Neural cell (in vitro differentiated cells): ENCODE results near the gene NCKAP5.

ENCODE experiments used
- EP300 ChIP-seq: fragments of 450-650 bp; conservative IDR thresholded peaks from 2 replicates; pipeline ENCODE4 v1.6.1; 2014; ENCODE audit warnings: antibody characterized with exemption, mild to moderate bottlenecking, moderate library complexity; ENCODE audit not compliant: poor library complexity, severe bottlenecking
- TAF1 ChIP-seq: IDR thresholded peaks from 2 replicates; pipeline ENCODE4 v1.6.1; 2012; ENCODE audit warnings: low read depth
- TF ChIP-seq, protein P1 (sequence below): fragments of 450-650 bp; IDR thresholded peaks from 2 replicates; pipeline ENCODE4 v1.5.1; 2014; ENCODE audit warnings: antibody characterized with exemption, mild to moderate bottlenecking, moderate library complexity; ENCODE audit not compliant: poor library complexity, severe bottlenecking

DNA sequence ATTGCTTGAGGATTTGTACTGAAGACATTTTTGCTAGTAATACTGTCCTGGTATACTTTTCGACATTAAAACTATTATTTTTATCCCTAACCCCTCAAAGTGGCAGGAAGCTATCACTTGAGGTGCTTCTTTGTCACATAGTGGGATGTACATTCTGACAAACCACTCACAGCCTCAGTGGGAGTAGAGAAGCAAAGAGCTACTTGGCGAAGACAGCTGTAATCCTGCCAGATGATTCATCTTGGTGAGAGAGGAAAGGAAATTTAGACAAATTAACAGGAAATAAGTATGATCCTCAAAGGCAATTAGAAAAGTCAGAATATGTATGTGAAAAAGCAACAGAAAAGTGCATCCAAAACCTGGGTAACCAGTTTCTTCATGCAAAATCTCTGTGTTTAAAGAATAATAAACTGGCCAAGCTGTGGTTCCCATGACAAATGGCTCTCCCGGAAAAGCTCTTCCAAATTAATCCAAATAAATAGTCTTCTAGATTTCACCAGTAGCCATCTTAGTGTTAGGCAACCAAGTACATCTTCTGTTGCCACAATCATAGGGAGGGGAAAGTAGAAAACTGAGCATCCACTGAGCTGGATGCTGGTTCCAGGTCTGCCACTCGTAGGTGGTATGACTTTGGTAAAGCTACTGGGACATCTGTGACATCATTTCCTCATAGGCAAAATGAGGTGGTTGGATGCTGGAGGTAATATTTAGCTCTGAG is 590.3 kb downstream of the NCKAP5 start:
- TF ChIP-seq, protein P1, sequence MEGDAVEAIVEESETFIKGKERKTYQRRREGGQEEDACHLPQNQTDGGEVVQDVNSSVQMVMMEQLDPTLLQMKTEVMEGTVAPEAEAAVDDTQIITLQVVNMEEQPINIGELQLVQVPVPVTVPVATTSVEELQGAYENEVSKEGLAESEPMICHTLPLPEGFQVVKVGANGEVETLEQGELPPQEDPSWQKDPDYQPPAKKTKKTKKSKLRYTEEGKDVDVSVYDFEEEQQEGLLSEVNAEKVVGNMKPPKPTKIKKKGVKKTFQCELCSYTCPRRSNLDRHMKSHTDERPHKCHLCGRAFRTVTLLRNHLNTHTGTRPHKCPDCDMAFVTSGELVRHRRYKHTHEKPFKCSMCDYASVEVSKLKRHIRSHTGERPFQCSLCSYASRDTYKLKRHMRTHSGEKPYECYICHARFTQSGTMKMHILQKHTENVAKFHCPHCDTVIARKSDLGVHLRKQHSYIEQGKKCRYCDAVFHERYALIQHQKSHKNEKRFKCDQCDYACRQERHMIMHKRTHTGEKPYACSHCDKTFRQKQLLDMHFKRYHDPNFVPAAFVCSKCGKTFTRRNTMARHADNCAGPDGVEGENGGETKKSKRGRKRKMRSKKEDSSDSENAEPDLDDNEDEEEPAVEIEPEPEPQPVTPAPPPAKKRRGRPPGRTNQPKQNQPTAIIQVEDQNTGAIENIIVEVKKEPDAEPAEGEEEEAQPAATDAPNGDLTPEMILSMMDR, result no peak
- TF ChIP-seq EP300 (no peak), TAF1 (no peak)
